Renal cortical epithelial cell (primary cell): Measurements from ENCODE around the gene FOLR2. TPM values are rescaled to one million over a fixed set of nuclear protein-coding genes. Genes with fewer than 3 reads are reported as not detected.
"Not testable (repeated sequence)": the region's sequence is repeated elsewhere in the genome, so short reads cannot be mapped to it uniquely, and the experiment has no call there.

Experiments used
- DNase-seq: peaks from one replicate; pipeline ENCODE4 v3.0.0-alpha.2; 2011; ENCODE audit warnings: low read depth
- total RNA-seq: library from RNA; depleted of rRNA; stranded (reverse); fragments of >200 nt; gene quantifications from 2 replicates; pipeline ENCODE4 v1.2.3, GENCODE V29; 2014

Gene FOLR2
- not detected in 2 replicates for total RNA-seq

DNA sequence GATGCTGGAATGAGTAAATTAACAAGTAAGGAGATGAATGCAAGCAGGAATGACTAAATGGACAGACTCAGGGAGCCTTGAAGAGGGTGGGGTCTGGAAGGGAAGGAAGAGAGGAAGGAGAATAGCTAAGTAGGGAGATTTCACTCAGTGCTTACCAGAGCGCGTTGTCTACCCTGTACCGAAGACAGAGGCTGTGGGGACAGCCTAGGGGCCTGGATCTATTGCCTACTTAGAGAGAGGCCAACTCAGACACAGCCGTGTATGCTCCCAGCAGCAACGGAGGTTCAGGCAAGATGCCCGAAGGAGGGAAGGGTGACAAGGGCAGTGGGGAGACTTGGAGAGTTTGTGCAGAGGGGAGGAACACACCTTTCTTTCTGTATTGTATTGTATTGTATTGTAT is at the start of gene FOLR2:
FOLR2 (plus strand) TSS at position 157 of the 400 bp plus-strand sequence. CDS start 1,791 bp downstream, outside the sequence.
- no peak for DNase-seq

DNA sequence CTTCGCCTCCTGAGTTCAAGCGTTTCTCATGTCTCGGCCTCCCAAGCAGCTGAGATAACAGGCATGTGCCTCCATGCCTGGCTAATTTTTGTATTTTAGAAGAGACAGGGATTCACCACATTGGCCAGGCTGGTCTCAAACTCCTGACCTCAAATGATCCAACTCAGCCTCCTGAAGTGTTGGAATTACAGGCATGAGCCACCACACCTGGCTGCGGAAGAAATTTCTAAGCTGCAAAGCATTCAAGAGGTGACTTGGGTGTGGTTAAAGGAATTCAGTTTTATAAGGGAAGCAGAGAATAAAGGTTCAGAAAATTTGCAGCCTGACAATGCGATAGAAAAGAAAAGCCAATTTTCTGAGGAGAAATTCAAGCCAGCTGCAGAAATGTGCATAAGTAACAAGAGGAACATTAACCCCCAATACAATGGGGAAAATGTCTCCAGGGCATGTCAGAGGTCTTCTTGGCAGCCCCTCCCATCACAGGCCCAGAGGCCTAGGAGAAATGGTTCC is 47.5 kb upstream of the FOLR2 start:
- not testable (repeated sequence) for DNase-seq

DNA sequence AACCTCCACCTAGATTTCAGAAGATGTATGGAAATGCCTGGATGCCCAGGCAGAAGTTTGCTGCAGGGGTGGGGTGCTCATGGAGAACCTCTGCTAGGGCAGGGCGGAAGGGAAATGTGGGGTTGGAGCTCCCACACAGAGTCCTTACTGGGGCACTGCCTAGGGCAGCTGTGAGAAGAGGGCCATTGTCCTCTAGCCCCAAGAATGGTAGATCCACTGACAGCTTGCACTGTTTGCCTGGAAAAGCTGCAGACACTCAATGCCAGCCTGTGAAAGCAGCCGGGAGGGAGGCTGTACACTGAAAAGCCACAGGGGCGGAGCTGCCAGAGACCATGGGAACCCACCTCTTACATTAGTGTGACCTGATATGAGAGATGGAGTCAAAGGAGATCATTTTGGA is 46.8 kb upstream of the FOLR2 start:
- DNase-seq: not testable (repeated sequence)

DNA sequence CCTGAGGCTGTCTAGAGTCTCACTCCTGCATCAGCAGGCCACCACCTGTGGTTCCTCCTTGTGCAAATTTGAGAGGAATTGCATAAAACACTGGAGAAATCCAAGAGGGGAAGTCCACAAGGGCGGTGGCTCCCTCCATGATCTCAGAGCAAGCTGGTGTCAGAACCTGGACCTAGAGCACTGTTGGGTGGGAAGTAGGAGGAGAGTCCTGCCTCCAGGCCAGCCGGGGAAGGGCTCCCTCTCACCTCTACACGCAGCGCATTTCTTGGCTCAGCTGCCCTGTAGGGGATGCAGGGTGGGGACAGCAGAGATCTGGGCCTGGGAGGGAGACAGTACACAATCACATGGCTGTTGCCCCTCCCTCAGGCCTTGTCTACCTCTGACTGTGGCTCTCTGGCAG is 44.6 kb upstream of the FOLR2 start:
- DNase-seq: not testable (repeated sequence)

DNA sequence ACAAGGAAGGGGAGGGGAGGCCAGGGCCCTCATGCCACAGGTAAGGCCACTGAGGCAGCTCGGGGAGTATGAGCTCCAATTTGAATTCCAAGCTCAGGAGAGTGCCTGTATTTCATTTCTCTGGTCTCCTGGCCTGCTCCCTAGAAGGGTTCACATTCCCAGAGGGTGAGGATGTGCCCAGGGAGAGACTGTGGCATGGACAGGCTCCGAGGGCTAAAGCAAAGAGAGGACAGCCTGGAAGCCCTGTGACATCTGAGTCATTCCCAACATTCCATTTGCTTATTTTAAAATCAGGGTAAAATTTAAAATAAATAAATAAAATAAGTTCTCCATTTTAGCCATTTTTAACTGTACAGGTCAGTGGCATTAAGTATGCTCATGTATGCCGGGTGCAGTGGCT is 43.3 kb upstream of the FOLR2 start:
- DNase-seq: no peak

DNA sequence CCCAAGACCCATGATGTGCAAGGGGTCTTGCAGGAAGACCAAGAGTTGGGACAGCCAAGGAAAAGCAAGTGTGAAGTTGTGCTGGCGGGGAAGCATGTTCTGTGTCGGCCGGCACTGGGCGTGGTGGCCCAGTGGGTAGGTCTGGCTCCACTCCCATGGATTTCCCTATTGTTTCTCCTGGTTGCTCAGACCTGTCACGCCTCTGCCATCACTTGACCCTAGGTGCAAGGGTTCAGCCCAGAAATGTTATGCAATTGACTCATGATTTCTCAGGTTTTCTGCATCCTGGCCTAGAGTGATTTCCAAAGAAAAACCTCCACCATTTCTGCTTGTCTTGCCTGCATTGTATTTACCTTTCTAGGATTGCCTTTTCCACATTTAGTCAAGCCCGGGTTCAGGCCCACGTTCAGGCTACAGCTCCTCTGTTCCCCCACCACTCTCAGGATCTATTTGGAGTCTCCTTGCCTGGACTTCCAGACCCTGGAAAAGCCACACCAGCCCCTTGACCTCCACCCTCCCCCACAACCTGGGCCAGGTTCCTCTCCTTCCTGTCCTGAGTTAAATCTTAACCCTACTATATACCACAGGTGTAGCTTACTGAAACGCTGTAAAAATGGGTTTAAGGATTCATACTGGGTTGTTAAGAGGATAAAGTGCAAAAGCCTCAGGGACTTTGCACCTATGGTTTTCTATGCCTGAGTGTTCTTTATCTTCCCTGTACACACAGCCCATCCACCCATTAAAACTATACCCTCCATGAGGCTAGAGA is 42.1 kb upstream of the FOLR2 start:
- DNase-seq: peak; percentile 58

DNA sequence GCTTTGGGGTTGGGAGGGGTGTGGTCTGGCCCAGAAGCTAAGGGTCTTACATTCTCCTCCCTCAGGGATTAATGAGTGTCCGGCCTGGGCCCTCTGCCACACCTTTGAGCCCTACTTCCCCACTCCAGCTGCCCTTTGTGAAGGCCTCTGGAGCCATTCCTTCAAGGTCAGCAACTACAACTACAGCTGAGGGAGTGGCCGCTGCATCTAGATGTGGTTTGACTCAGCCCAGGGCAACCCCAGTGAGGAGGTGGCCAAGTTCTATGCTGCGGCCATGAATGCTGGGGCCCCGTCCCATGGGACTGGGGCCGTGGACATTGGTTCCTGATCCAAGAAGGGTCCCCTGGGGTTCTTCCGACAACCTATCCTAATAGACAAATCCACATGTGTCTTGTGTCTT is 38.9 kb upstream of the FOLR2 start:
- DNase-seq: no peak

DNA sequence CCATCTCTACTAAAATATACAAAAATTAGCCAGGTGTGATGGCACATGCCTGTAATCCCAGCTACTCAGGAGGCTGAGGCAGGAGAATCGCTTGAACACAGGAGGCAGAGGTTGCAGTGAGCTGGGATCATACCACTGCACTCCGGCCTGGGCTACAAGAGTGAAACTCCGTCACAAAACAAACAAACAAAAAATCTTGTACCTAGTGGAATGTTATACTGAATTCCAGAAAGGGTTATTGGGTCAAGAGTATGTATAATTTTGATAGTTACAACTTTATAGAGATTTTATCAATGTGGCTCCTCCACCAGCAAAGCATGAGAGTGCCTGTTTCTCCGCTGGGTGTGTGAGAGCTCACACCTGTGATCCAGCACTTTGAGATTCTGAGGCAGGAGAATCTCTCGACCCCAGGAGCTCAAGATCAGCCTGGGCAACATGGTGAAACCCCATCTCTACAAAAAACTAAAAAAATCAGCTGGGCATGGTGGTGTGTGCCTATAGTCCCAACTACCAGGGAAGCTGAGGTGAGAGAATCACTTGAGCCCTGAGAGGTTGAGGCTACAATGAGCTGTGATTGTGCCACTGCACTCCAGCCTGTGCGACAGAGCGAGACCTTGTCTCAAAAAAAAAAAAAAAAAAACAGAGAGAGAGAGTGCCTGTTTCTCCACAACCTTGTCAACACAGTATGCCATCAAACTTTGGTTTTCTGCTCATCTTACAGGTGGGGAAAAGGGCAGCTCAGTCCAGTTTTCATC is 37.4 kb upstream of the FOLR2 start:
- no peak for DNase-seq

DNA sequence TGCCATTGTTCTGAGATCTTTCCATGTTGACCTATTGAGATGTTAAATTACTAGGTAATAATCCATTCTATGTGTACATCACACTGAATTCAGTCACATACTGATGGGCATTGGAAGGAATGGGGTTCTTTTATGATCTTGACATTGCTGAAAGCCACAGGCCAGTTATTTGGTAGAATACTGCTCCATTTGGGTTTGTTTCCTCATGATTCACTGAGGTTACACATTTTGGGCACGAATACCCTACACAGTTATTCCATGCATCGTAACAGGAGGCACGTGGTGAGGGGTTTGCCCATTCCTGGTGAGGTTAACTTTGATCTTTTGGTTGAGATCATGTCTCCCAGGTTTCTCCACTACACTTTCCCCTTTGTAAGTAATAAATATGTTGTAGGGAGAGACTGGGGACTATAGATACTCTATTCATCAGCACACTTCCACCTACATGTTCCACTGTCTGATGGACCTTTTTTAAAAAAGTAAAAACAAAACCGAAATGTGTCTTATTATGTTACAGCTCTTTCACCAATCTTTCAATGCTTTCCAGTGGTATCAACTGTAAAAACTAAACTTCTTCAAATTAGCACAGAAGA is 36.7 kb upstream of the FOLR2 start:
- peak; percentile 52 for DNase-seq

DNA sequence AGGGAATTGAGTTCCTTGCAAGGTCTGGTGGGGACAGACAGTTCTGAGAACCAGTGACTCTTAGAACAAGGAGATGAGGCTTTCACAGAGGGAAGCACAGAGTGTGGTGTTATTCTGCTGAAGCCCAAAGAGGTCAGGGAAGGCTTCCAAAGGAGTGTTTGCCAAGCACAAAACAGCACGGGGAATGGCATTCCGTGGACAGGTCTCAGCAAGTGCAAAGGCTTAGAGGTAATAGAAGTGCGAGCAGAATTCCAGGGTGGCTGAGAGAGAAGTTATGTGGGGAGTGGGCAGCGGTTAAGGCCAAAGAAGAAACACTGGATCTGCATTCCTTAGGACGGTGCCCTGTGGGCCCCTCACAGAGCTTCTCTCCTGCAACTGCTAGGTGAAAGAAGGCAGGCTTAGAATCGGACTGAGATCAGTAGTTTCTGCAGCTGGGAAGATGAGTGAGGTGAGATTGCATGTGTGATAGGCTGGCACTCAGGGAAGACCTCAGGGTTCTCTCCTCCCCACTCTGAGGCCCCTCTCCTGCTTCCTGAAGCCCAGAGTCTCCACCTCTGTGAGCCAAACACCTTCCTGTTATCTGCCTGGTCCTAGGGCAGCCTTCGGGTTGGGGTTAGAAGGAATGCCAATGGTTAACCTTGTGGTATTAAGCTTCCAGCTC is 35.6 kb upstream of the FOLR2 start:
- DNase-seq: not testable (repeated sequence)

DNA sequence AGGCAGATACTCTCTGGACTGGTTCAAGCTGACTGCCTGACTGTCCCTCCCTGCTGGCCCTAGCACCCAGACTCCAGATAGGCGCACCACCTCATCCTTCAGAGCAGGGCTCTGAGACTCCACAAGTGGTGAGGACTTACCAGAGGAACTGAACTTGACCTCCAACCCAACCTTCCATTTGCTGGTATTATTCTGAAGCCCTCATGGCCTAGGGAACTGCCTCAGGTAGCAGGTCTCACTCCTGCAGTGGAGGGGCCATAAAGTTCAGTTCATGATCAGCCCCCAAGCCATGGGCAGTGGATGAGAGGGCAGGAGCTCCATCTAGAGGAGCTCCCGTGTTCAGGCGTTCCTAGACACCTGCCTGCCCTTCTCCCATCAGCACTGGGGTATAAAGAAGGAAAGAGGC is 35.0 kb upstream of the FOLR2 start:
- DNase-seq: not testable (repeated sequence)

DNA sequence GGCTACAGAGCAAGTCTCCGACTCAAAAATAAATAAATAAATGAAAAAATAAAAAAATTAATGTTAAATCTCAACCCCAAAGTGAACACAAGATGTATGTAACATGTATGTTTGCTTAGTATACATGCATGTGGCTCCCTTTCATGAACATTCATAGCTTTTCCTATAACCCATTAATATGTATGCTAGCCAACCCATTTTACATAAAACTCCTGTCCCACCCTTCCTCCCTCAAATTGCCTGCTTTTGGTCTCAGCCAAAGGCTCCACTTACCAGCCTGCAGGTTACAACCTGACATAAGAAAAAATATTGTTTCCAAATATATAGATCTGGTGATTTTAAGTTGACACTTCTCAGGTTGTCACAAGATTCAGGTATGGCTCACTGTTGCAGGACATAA is 28.3 kb upstream of the FOLR2 start:
- no peak for DNase-seq

DNA sequence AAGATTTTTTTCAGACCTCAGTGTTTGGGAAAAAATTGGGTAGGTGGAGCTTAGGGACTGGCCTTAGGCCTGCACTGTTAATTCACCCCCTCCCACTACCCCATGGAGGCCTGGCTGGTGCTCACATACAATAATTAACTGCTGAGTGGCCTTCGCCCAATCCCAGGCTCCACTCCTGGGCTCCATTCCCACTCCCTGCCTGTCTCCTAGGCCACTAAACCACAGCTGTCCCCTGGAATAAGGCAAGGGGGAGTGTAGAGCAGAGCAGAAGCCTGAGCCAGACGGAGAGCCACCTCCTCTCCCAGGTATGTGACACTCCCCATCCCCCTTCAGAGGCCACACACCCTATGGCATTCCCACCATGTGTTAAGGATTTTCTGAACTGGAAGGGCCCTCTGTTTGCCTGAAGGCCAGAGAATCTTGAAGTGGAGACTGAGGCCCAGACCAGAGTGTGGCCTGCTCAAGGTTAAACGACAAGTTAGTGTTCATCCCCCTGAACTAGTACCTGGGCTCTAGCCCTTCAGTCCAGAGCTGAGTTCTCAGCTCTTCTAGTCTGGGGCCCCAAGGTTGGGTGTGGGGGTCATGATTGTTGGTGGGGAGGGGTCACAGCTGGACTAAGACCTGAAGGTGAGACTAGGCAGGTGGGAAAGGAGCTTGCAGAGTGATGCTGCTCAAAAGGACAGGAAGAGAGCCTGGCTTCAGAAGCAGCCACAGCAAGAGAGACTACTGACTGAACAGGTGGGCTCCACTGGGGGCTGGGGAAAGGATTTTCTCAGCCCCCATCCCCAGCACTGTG is 26.9 kb upstream of the FOLR2 start:
- peak; percentile 50 for DNase-seq

DNA sequence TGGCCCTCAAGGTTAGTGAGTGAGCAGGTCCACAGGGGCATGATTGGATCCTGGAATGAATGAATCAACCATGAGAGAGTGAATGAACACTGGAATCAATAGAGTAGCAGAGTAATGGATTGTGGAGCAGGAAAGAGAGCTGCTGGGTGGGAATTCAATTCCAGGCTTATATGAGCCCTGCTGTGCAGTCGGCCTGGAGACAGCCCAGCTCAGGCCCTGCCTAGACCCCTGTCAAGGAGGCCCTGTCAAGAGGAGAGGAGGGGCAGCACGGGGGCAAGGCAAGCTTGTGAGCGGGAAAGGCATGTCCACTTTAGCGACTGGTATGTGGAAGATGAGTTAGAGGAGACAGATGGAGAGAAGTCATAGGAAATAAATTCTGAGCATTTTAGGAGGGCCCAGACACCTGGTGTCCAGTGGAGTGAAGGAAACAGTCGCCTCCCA is 25.9 kb upstream of the FOLR2 start:
- DNase-seq: no peak

DNA sequence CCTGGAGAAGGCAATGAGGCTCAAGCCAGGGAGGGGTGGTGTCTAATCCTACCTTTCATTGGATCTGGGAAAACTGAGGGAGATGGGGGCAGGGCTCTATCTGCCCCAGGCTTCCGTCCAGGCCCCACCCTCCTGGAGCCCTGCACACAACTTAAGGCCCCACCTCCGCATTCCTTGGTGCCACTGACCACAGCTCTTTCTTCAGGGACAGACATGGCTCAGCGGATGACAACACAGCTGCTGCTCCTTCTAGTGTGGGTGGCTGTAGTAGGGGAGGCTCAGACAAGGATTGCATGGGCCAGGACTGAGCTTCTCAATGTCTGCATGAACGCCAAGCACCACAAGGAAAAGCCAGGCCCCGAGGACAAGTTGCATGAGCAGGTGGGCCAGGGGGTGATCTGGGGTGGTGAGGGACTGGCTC is 24.6 kb upstream of the FOLR2 start, which contains the start of gene FOLR1:
FOLR1 (plus strand) TSS at position 180 of the 421 bp plus-strand sequence; CDS start at position 214, 34 bp downstream.
- peak; percentile 60 for DNase-seq

DNA sequence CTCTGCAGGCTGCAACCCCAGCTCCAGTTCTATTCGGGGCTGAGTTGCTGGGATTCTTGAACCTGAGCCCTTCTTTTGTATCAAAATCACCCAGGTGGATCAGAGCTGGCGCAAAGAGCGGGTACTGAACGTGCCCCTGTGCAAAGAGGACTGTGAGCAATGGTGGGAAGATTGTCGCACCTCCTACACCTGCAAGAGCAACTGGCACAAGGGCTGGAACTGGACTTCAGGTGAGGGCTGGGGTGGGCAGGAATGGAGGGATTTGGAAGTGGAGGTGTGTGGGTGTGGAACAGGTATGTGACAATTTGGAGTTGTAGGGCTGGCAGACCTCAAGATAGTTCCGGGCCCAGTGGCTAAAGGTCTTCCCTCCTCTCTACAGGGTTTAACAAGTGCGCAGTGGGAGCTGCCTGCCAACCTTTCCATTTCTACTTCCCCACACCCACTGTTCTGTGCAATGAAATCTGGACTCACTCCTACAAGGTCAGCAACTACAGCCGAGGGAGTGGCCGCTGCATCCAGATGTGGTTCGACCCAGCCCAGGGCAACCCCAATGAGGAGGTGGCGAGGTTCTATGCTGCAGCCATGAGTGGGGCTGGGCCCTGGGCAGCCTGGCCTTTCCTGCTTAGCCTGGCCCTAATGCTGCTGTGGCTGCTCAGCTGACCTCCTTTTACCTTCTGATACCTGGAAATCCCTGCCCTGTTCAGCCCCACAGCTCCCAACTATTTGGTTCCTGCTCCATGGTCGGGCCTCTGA is 20.9 kb upstream of the FOLR2 start:
- DNase-seq: no peak

DNA sequence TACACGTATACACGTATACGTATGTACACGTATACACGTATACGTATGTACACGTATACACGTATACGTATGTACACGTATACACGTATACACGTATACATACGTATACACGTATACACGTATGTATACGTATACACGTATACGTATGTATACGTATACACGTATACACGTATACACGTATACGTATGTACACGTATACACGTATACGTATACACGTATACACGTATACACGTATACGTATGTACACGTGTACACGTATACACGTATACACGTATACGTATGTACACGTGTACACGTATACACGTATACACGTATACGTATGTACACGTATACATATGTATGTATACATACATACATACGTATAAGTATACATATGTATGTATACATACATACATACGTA is 15.1 kb upstream of the FOLR2 start:
- not testable (repeated sequence) for DNase-seq

DNA sequence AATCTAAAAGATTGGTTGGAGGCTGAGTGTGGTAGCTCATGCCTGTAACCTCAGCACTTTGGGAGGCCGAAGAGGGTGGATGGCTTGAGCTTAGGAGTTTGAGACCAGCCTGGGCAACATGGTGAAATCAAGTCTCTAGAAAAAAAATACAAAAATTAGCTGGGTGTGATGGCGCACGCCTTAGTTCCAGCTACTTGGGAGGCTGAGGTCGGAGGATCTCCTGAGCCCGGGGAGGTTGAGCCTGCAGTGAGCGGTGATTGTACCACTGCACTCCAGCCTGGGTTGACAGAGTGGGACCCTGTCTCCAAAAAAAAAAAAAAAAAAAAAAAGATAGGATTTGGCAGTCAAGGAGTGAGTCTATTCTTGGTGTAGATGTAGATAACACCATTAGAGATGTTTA is 14.0 kb upstream of the FOLR2 start:
- DNase-seq: no peak

DNA sequence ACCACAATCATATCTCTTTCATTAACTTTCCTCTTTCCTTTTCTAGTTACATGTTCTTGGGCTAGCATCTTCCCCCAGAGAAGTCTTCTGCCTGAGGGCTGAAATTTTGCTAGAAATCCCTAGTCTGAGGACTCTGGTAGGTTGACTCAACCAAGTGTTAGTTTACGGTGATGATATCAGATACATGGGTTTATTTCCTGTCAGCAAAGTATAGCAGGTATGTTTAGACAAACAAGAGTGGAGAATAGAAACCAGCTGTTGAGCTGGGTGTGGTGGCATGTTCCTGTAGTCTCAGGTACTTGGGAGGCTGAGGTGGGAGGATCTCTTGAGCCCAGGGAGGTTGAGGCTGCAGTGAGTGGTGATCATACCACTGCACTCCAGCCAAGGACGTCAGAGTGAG is 13.4 kb upstream of the FOLR2 start:
- DNase-seq: no peak

DNA sequence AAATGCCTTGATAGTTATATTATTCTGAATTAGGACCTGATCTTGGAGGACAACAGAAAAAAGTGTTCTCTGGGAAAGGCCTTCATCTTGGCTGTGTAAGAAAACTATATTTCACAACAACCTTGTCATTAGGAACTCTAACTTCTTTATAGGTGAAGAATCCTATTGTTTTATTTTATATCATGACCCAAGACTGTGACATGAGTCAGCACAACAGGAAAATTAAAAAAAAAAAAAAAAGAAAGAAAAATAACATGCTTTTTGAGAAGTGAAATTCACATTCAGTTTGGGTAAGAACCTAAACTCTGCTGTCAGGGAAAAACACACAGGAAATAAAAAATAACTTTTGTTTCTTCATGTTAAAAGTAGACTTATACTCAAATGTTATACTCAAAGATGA is 11.7 kb upstream of the FOLR2 start:
- DNase-seq: peak; percentile 51
